Ectodermal cell (in vitro differentiated cells): ENCODE results near the gene MYH11.
A peak's percentile ranks its signal among the peaks of the same experiment; 100 is the strongest.
"Not testable (repeated sequence)": the region's sequence is repeated elsewhere in the genome, so short reads cannot be mapped to it uniquely, and the experiment has no call there.

Experiments used
- H3K27ac ChIP-seq: 2 replicates; pipeline ENCODE4 v1.7.0; 2013; ENCODE audit warnings: mild to moderate bottlenecking, low read depth, low read length; ENCODE audit not compliant: insufficient read depth, poor library complexity, severe bottlenecking
- H3K27me3 ChIP-seq: 2 replicates; pipeline ENCODE4 v1.7.0; 2013; ENCODE audit warnings: mild to moderate bottlenecking, low read length; ENCODE audit not compliant: insufficient read depth, control insufficient read depth, poor library complexity, severe bottlenecking
- H3K36me3 ChIP-seq: one replicate; pipeline ENCODE4 v1.7.0; 2013; ENCODE audit warnings: low read length; ENCODE audit not compliant: control insufficient read depth, insufficient read depth
- H3K4me1 ChIP-seq: one replicate; pipeline ENCODE4 v1.7.0; 2013; ENCODE audit warnings: low read length; ENCODE audit not compliant: control insufficient read depth, insufficient read depth
- H3K4me3 ChIP-seq: 2 replicates; pipeline ENCODE4 v1.7.0; 2013; ENCODE audit warnings: low read depth, low read length, control low read depth; ENCODE audit not compliant: insufficient read depth
- H3K9me3 ChIP-seq: 2 replicates; pipeline ENCODE4 v1.7.0; 2013; ENCODE audit warnings: mild to moderate bottlenecking, low read length, moderate library complexity; ENCODE audit not compliant: control insufficient read depth
- WGBS, 2 experiments: methylation state at CpG; one replicate each; pipeline ENCODE4 v1.1.7; 2013; ENCODE audit warnings: missing lambda C conversion rate in 2 of 2; 5-methylcytosine and 5-hydroxymethylcytosine counted together

The MYH11 gene

DNA sequence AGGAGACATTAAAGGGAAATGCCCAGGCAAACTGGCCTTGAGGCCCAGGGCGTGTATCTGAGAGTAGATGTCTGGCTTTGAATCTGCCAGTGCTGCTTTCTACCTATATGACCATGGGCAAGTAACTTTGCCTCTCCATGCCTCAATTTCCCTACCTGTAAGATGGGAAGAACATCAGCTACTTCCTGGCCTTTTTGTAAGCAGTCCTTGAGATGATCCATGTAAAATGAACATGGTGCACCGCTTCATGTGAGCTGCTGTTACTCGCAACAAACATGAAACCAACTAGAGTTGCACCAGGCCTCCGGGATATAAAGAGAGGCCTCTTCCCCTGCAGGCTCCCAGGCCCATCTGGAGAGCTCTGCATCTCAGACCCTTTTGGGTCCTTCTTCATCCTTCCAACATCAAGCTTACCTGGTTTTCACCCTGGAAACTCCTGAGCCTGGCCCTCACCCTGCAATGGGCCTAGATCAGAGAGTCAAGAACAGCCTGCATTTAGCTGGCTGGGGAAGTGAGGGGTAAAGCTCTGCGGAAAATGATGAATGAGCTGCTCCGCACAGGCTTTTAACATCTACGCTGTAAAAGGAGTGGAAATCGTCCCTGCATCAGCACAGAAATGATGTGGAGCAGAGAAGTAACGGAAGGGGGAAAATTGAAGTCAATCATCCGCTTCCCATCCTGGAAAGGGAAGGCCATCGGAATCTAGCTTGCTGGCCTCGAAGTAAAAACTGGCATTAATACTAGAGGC, 2.3 kb upstream of the MYH11 start:
- 94% methylated on average over 12 of the region's 12 CpGs for WGBS, 2 experiments
- Histone ChIP-seq H3K27ac (no peak overlapping the region), H3K9me3 (no peaks in the 10 kb centered on the region), H3K27me3 (peaks cover 55% of the 10 kb centered on the region), H3K4me3 (no peak overlapping the region), H3K4me1 (peaks cover 8% of the 10 kb centered on the region), H3K36me3 (no peaks in the 10 kb centered on the region)

DNA sequence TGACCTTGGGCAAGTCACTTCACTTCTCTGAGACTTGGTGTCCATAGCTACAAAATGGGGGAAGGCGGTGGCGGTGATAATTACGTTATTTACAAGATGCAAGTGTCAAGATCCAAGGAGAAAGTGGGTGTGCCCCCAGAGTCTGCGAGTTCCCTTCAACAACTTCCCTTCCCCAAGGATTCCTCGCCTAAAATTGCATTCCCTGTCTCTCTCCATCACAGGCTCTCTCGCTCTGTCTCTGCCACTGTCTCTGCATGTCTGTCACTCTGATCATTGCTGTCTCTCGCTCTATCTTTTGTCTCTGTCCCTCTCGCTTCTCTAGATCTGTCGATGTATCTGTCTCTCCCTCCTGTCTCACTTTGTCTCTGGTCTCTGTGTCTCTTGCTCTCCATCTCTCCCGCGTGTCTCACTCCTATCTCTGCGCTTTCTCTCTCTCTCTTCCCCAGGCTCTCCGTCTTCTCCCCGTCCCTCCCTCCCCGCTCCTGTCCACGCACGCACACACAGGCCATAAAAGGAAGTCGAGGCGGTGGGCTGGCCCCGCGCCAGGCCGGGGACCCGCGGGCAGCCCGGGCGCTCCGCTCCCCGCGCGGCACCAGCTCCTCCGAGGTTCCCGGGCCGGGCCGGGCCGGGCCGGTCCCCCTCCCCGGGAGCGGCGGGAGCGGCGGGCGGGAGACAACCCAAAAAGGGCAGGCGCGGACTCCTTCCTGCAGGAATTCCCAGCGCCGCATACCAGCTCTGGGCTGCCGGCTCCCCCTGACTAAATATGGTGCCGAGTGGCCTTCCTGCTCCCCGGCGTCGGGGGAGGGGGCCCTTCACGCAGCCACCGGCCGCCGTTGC, 1.1 kb upstream of the MYH11 start:
- Histone ChIP-seq H3K36me3 (no peaks in the 10 kb centered on the region), H3K27me3 (peaks cover 58% of the 10 kb centered on the region), H3K9me3 (no peaks in the 10 kb centered on the region), H3K27ac (no peak overlapping the region), H3K4me1 (peaks cover 8% of the 10 kb centered on the region), H3K4me3 (peak overlapping the region; percentile 35)
- WGBS, 2 experiments: 1% methylated on average over 55 of the region's 55 CpGs

DNA sequence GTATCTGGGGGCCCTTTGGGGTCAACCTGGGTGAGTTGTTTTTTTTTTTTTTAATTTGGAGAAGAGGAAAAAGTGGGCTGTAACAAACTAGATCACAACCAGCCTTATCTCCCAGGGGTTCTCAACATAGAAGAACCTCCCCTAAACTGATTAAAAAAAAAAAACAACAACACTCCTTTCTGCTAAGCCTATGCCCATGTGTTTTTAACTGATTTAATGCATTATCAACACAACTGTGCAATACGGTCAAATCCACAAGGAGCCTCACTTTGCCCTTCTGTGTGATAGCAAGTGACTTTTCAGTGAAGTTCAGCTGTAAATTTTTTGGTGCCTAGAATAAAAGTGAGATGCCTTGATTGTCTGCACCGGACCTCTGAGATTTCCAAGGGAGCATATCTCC, 646 bp downstream of the MYH11 start:
- H3K36me3 ChIP-seq: no peaks in the 10 kb centered on the region
- H3K9me3 ChIP-seq: no peaks in the 10 kb centered on the region
- no peak overlapping the region for H3K27ac ChIP-seq
- WGBS, 2 experiments: 85% methylated on average over 2 of the region's 2 CpGs
- H3K27me3 ChIP-seq: peaks cover 58% of the 10 kb centered on the region
- peaks cover 8% of the 10 kb centered on the region for H3K4me1 ChIP-seq
- H3K4me3 ChIP-seq: no peak overlapping the region

DNA sequence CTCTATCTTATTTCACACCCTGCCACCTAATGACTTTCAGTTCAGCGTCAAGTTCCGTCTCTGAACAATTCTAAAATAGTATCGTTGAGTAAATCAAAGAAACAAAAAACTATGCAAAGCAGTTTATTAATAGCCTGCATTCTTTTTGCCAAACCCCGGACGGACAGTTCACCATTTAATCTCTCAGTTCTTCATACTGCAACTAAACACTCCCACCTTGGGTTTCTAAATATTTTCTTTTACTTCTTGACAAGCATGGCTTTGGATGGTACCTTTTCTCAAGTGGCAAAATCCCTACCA, 1.2 kb downstream of the MYH11 start:
- 92 to 94% methylated on average over 5 of the region's 5 CpGs for WGBS, 2 experiments
- Histone ChIP-seq H3K4me3 (no peak overlapping the region), H3K27ac (no peak overlapping the region), H3K36me3 (no peaks in the 10 kb centered on the region), H3K9me3 (no peaks in the 10 kb centered on the region), H3K4me1 (peaks cover 8% of the 10 kb centered on the region), H3K27me3 (peaks cover 58% of the 10 kb centered on the region)

DNA sequence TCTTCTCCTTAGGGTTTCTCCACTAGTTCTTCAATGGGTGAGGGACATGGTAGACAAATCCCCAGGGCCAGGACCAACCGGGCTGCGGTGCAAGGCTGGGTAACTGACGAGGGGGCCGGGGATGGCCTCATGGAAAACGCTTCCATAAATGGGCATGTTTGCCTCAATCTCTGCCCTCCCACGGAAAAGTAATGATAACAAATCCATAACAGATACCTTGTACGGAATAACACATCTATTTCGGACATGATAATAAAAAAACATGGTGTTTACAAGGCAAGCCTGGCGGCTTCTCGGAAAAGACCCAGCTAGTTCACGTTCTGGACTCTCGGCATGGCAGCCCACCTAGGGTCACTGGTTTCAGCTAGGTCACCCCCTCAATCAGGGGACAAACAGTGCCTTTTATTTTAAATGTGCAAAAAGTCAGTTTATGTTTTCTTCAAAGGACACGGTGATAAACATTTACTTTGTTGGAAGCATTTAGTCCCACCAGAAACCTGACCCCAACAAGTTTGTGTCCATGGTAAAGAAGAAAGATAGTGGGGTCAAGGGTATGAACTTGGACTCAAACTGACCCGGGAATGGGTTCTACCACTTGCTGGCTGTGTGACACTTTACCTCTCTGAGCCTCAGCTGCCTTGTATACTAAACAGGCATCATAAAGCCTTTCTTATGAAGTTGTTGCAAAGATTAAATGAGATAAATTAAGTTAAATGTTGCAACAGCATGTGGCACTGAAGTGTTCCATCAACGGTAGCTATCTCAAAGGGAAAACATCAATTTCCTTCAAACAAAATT, 1.7 kb downstream of the MYH11 start:
- Histone ChIP-seq H3K4me1 (peaks cover 8% of the 10 kb centered on the region), H3K4me3 (no peak overlapping the region), H3K36me3 (no peaks in the 10 kb centered on the region), H3K27ac (no peak overlapping the region), H3K27me3 (peaks cover 58% of the 10 kb centered on the region), H3K9me3 (no peaks in the 10 kb centered on the region)
- WGBS, 2 experiments: 85 to 88% methylated on average over 15 of the region's 15 CpGs

DNA sequence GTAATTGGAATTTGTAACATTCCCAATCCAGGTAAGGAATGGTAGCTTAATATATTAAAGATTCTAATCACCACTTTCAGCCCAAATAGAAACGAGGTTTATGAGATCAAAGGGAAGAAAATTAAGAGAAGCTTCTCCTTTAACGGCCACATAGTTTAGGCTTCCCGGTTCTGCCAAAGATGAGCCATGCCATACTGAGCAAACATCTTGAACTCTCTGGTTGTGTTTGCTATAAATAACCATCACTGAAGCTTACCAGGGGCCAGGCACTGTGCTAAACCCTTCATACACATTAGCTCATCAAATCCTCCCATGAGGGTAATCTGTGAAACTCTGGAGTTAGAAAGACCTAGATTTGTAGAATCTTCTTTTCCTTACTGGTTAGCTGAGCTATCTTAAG, 2.8 kb downstream of the MYH11 start:
- Histone ChIP-seq H3K27me3 (peaks cover 53% of the 10 kb centered on the region), H3K9me3 (no peaks in the 10 kb centered on the region), H3K27ac (no peak overlapping the region), H3K4me3 (no peak overlapping the region), H3K36me3 (no peaks in the 10 kb centered on the region), H3K4me1 (peaks cover 8% of the 10 kb centered on the region)
- 84 to 95% methylated on average over 3 of the region's 3 CpGs for WGBS, 2 experiments

DNA sequence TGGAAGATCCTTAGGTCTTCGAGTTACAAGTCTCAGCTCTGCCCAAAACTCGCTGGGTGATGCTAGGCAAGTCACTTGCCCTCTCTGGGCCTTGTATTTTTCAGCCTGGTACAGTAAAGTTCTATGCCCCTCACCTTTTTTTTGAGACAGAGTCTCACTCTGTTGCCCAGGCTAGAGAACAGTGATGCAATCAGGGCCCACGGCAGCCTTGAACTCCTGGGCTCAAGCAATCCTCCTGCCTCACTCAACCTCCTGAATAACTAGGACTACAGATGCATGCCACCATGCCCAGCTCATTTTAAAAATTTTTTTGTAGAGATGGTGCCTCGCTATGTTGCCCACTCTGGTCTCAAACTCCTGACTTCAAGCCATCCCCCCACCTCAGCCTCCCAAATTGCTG, 3.8 kb downstream of the MYH11 start:
- Histone ChIP-seq H3K4me3 (no peak overlapping the region), H3K9me3 (no peaks in the 10 kb centered on the region), H3K27me3 (peaks cover 42% of the 10 kb centered on the region), H3K27ac (no peak overlapping the region), H3K36me3 (no peaks in the 10 kb centered on the region), H3K4me1 (peaks cover 8% of the 10 kb centered on the region)
- 91 to 93% methylated on average over 4 of the region's 4 CpGs for WGBS, 2 experiments

DNA sequence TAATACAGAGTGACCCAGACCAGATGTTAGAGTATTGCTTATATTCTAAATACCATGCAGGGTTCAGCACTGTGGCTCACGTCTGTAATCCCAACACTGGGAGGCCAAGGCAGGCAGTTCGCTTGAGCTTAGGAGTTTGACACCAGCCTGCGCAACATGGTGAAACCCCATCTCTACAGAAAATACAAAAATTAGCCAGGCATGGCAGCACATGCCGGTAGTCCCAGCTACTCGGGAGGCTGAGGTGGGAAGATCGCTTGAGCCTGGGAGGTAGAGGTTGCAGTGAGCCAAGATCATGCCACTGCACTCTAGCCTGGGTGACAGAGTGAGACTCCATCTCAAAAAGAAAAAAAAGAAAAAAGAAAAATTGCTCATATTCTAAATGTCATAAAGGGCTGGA, 6.3 kb downstream of the MYH11 start:
- not testable (repeated sequence) for H3K4me1 ChIP-seq, H3K27ac ChIP-seq, H3K9me3 ChIP-seq, H3K4me3 ChIP-seq, H3K36me3 ChIP-seq
- peaks cover 18% of the 10 kb centered on the region for H3K27me3 ChIP-seq
- 92 to 93% methylated on average over 6 of the region's 6 CpGs for WGBS, 2 experiments

DNA sequence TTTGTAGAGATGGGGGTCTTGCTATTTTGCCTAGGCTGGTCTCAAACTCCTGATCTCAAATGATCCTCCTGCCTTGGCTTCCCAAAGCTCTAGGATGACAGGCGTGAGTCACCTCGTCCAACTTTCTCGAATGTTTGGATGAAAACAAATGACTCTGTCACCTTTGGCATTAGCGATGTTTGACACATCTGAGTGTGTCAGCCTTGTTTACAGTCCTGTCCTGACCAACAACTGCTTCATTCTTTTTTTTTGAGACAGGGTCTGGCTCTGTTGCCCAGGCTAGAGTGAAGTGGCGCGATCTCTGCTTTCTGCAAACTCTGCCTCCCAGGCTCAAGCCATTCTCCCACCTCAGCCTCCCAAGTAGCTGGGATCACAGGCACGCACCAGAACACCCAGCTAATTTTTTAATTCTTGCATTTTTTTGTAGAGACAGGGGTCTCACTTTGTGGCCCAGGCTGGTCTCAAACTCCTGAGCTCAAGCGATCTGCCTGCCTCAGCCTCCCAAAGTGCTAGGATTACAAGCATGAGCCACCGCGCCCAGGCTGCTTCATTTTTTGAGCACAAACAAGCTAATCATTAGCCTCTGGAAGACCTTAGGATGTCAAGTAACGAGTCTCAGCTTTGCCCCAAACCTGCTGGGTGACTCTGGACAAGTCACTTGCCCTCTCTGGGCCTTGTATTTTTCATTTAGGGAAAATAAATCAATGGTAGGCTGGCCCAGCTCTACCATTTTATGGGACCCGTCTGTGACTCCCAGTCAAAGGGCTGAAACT, 7.4 kb downstream of the MYH11 start:
- Histone ChIP-seq H3K4me3 (no peak overlapping the region), H3K9me3 (no peaks in the 10 kb centered on the region), H3K4me1 (no peaks in the 10 kb centered on the region), H3K27ac (no peak overlapping the region), H3K27me3 (peaks cover 6% of the 10 kb centered on the region), H3K36me3 (no peaks in the 10 kb centered on the region)
- 89% methylated on average over 12 of the region's 12 CpGs for WGBS, 2 experiments
